Neural cell (in vitro differentiated cells): ENCODE results near the gene AP4S1. TPM values are rescaled to one million over a fixed set of nuclear protein-coding genes. Genes with fewer than 3 reads are reported as not detected.

Experiments used
- H2AFZ ChIP-seq: fragments of 200-600, 300-800 bp; sonication (generic), shearing (Covaris generic); 2 replicates; pipeline ENCODE4 v1.6.0; 2014; ENCODE audit warnings: low read depth, mild to moderate bottlenecking, antibody characterized with exemption, low read length, moderate library complexity
- H3F3A ChIP-seq: fragments of 200-600 bp; shearing (Covaris generic); 2 replicates; pipeline ENCODE4 v1.6.1; 2016; ENCODE audit warnings: mild to moderate bottlenecking, moderate library complexity, mixed read lengths, antibody characterized with exemption, low read length; ENCODE audit not compliant: insufficient read depth, poor library complexity, severe bottlenecking
- H3K27ac ChIP-seq: fragments of 200-600, 300-800 bp; sonication (generic), shearing (Covaris generic); 2 replicates; pipeline ENCODE4 v1.5.1; 2014; ENCODE audit warnings: mild to moderate bottlenecking, low read length, moderate library complexity
- H3K27me3 ChIP-seq: fragments of 300-800, 200-600 bp; sonication (generic), shearing (Covaris generic); 2 replicates; pipeline ENCODE4 v1.6.0; 2014; ENCODE audit warnings: mild to moderate bottlenecking, low read depth, low read length, moderate library complexity; ENCODE audit not compliant: insufficient read depth
- H3K36me3 ChIP-seq: fragments of 300-800, 200-600 bp; sonication (generic), shearing (Covaris generic); 2 replicates; pipeline ENCODE4 v1.5.1; 2014; ENCODE audit warnings: mild to moderate bottlenecking, antibody characterized with exemption, low read length, moderate library complexity; ENCODE audit not compliant: insufficient read depth
- H3K4me2 ChIP-seq: fragments of 300-800, 200-600 bp; sonication (generic), shearing (Covaris generic); 2 replicates; pipeline ENCODE4 v1.6.0; 2014; ENCODE audit warnings: mild to moderate bottlenecking, low read length
- H3K4me3 ChIP-seq: fragments of 300-800, 200-600 bp; sonication (generic), shearing (Covaris generic); 2 replicates; pipeline ENCODE4 v1.5.1; 2014; ENCODE audit warnings: mild to moderate bottlenecking, low read length, moderate library complexity
- H3K79me2 ChIP-seq: fragments of 200-600 bp; shearing (Covaris generic); replicated peaks from 2 replicates; pipeline ENCODE4 v1.6.0; 2014; ENCODE audit warnings: mild to moderate bottlenecking, low read length, moderate library complexity; ENCODE audit not compliant: insufficient read depth
- H3K9ac ChIP-seq: fragments of 300-800, 200-600 bp; sonication (generic), shearing (Covaris generic); 2 replicates; pipeline ENCODE4 v1.6.1; 2016; ENCODE audit warnings: mild to moderate bottlenecking, low read length, mixed read lengths
- H3K9me2 ChIP-seq: fragments of 200-600 bp; shearing (Covaris generic); 2 replicates; pipeline ENCODE4 v1.6.1; 2016; ENCODE audit warnings: mild to moderate bottlenecking, low read length, mixed read lengths; ENCODE audit not compliant: insufficient read depth
- H3K9me3 ChIP-seq: fragments of 200-600, 300-800 bp; sonication (generic), shearing (Covaris generic); 2 replicates; pipeline ENCODE4 v1.6.1; 2016; ENCODE audit warnings: mild to moderate bottlenecking, mixed run types, low read length, moderate library complexity, mixed read lengths
- H4K20me1 ChIP-seq: fragments of 200-600 bp; shearing (Covaris generic); 2 replicates; pipeline ENCODE4 v1.6.1; 2016; ENCODE audit warnings: mild to moderate bottlenecking, mixed run types; ENCODE audit not compliant: insufficient read depth
- CTCF ChIP-seq: fragments of 450-650 bp; IDR thresholded peaks from 2 replicates; pipeline ENCODE4 v1.5.1; 2014; ENCODE audit warnings: antibody characterized with exemption, mild to moderate bottlenecking, moderate library complexity; ENCODE audit not compliant: poor library complexity, severe bottlenecking
- EP300 ChIP-seq: fragments of 450-650 bp; conservative IDR thresholded peaks from 2 replicates; pipeline ENCODE4 v1.6.1; 2014; ENCODE audit warnings: antibody characterized with exemption, mild to moderate bottlenecking, moderate library complexity; ENCODE audit not compliant: poor library complexity, severe bottlenecking
- EZH2 ChIP-seq: fragments of 200-600, 300-800 bp; shearing (Covaris generic), sonication (generic); IDR thresholded peaks from 2 replicates; pipeline ENCODE4 v1.6.1; 2014; ENCODE audit warnings: antibody characterized with exemption, low read length, borderline replicate concordance, mild to moderate bottlenecking; ENCODE audit not compliant: insufficient read depth, poor library complexity, severe bottlenecking
- MXI1 ChIP-seq: fragments of 450-650 bp; conservative IDR thresholded peaks from 2 replicates; pipeline ENCODE4 v1.6.1; 2014; ENCODE audit warnings: antibody characterized with exemption, mild to moderate bottlenecking; ENCODE audit not compliant: poor library complexity, severe bottlenecking
- POLR2AphosphoS5 ChIP-seq: IDR thresholded peaks from 2 replicates; pipeline ENCODE4 v1.6.1; 2012
- RAD21 ChIP-seq: fragments of 450-650 bp; conservative IDR thresholded peaks from 2 replicates; pipeline ENCODE4 v1.6.1; 2014; ENCODE audit warnings: antibody characterized with exemption, mild to moderate bottlenecking, moderate library complexity
- REST ChIP-seq: IDR thresholded peaks from 2 replicates; pipeline ENCODE4 v1.6.1; 2012; ENCODE audit warnings: borderline replicate concordance
- SMC3 ChIP-seq: fragments of 450-650 bp; conservative IDR thresholded peaks from 2 replicates; pipeline ENCODE4 v1.6.1; 2014; ENCODE audit warnings: antibody characterized with exemption, mild to moderate bottlenecking, moderate library complexity; ENCODE audit not compliant: poor library complexity
- TAF1 ChIP-seq: IDR thresholded peaks from 2 replicates; pipeline ENCODE4 v1.6.1; 2012; ENCODE audit warnings: low read depth
- polyA plus RNA-seq: library from polyadenylated mRNA; depleted of rRNA; stranded (reverse); fragments of >200 nt; gene quantifications from 2 replicates; pipeline ENCODE4 v1.2.3, GENCODE V29; 2014

Gene AP4S1
- polyA plus RNA-seq, 1 donor from 2014 or later, result 20.8 TPM

GRCh38 chr14:31080484-31080883 lies 55.0 kb downstream of the AP4S1 start:
- Histone ChIP-seq H2AFZ (no peak overlapping the region), H3K9ac (no peak overlapping the region), H3K36me3 (no peaks in the 10 kb centered on the region), H3K4me2 (no peak overlapping the region), H3K9me3 (no peaks in the 10 kb centered on the region), H3F3A (no peaks in the 10 kb centered on the region), H3K27ac (no peak overlapping the region), H4K20me1 (no peaks in the 10 kb centered on the region), H3K79me2 (no peaks in the 10 kb centered on the region), H3K4me3 (no peak overlapping the region), H3K9me2 (no peaks in the 10 kb centered on the region), H3K27me3 (no peaks in the 10 kb centered on the region)
- TF ChIP-seq EP300, result no peak
- TF ChIP-seq TAF1, result no peak
- TF ChIP-seq SMC3, result no peak
- no peak for TF ChIP-seq RAD21
- TF ChIP-seq MXI1, result no peak
- TF ChIP-seq CTCF, result no peak
- no peak for TF ChIP-seq REST
- TF ChIP-seq EZH2, result no peak
- TF ChIP-seq POLR2AphosphoS5, result no peak

GRCh38 chr14:31083781-31084180 lies 58.3 kb downstream of the AP4S1 start:
- H2AFZ ChIP-seq, result no peak overlapping the region
- no peaks in the 10 kb centered on the region for H3K9me3 ChIP-seq
- no peak overlapping the region for H3K4me2 ChIP-seq
- no peaks in the 10 kb centered on the region for H3K36me3 ChIP-seq
- H3K4me3 ChIP-seq, result no peak overlapping the region
- H3K79me2 ChIP-seq, result no peaks in the 10 kb centered on the region
- H4K20me1 ChIP-seq, result no peaks in the 10 kb centered on the region
- H3K9me2 ChIP-seq, result no peaks in the 10 kb centered on the region
- H3K27ac ChIP-seq, result no peak overlapping the region
- H3K9ac ChIP-seq, result no peak overlapping the region
- no peaks in the 10 kb centered on the region for H3F3A ChIP-seq
- TF ChIP-seq POLR2AphosphoS5, result no peak
- no peak for TF ChIP-seq TAF1
- no peak for TF ChIP-seq REST
- TF ChIP-seq SMC3, result no peak
- no peak for TF ChIP-seq RAD21
- no peak for TF ChIP-seq CTCF
- no peak for TF ChIP-seq EZH2
- TF ChIP-seq EP300, result no peak
- TF ChIP-seq MXI1, result no peak
- no peaks in the 10 kb centered on the region for H3K27me3 ChIP-seq
